WI38 (cell line): ENCODE measurements around the gene COL2A1.

Experiments
- H3K4me3 ChIP-seq: 2 replicates; pipeline ENCODE4 v1.5.1; 2011; ENCODE audit warnings: low read depth, mild to moderate bottlenecking, control low read depth, low read length
- CTCF ChIP-seq: IDR thresholded peaks from 2 replicates; pipeline ENCODE4 v1.5.1; 2012; ENCODE audit warnings: low read depth, mild to moderate bottlenecking, control low read depth, low read length

COL2A1 gene

DNA sequence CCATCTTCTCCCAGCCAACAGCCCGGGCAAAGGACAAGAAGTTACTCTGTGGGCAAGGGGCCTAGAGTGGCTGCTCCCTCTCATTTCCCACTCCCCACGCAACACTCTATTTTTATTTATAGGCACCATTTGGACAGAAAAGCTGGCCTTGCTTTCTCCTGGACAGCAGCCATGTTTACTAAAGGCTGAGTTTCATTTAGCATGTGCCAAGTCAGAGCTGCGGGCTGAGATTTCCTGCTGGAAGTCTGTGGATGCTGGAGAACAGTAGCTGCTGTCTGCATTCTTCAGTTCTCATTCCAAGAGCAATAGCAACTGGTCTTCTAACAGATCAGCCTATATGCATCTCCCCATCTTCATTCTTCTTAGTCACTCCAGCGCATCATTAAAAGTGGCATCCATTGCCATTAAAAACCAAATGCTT, 8.3 kb downstream of the COL2A1 start:
- H3K4me3 ChIP-seq = no peak overlapping the region
- TF ChIP-seq CTCF = no peak

GRCh38 chr12:47993491-47993890, 10.8 kb downstream of the COL2A1 start:
- no peak overlapping the region for H3K4me3 ChIP-seq
- TF ChIP-seq CTCF = no peak

- no peak overlapping the region for H3K4me3 ChIP-seq
- TF ChIP-seq CTCF = no peak
Observed at GRCh38 chr12:47992776-47993175, 11.5 kb downstream of the COL2A1 start.

GRCh38 chr12:47991106-47992061, 12.9 kb downstream of the COL2A1 start:
- no peak overlapping the region for H3K4me3 ChIP-seq
- no peak for TF ChIP-seq CTCF

GRCh38 chr12:47990351-47991105, 13.7 kb downstream of the COL2A1 start:
- H3K4me3 ChIP-seq = no peak overlapping the region
- TF ChIP-seq CTCF = no peak

DNA sequence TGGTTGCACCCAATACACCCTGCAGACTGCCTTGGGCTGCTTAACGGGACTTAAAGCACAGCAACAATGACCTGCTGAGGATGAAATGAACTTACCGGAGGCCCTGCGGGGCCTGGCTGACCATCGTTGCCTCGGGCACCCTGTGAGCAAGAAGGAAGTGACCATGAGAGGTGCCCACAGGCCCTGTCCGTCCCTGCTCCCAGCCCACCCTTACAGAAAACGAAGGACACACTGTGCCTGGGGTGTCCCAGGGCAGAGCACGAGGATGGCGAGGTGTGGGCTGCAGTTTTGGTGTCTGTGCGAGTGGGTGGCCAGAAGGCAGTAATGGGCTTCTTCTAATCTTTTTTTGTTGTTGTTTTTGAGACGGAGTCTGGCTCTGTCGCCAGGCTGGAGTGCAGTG, 14.6 kb downstream of the COL2A1 start:
- TF ChIP-seq CTCF = no peak
- no peak overlapping the region for H3K4me3 ChIP-seq

GRCh38 chr12:47989023-47989417, 15.3 kb downstream of the COL2A1 start:
- H3K4me3 ChIP-seq = no peak overlapping the region
- TF ChIP-seq CTCF = no peak
